Measurements from ENCODE around the gene PRSS23.

The PRSS23 gene

GRCh38 chr11:86848132-86848531, 47.8 kb downstream of the PRSS23 start:
- in situ Hi-C loops (cut with HindIII; ENCODE audit: low pct_ligation_motif_present, low sequenced_read_pairs): no loop called here
- no peak for DNase-seq
- H3K27ac ChIP-seq: no peak overlapping the region
- no peak overlapping the region for H3K4me3 ChIP-seq (ENCODE audit: low read depth, low read length)
- H3K36me3 ChIP-seq (replicated peaks): peaks cover 3% of the 10 kb centered on the region
- H3K27me3 ChIP-seq (replicated peaks): no peaks in the 10 kb centered on the region
- no peak for TF ChIP-seq CTCF (IDR thresholded peaks at IDR 0.05; ENCODE audit: low read depth, low read length, missing control alignments)

GRCh38 chr11:86849679-86850078, 49.3 kb downstream of the PRSS23 start:
- Histone ChIP-seq H3K27me3 (replicated peaks) (no peaks in the 10 kb centered on the region), H3K4me3 (ENCODE audit: low read depth, low read length) (no peak overlapping the region), H3K27ac (no peak overlapping the region), H3K36me3 (replicated peaks) (peaks cover 3% of the 10 kb centered on the region)
- in situ Hi-C loops (cut with HindIII; ENCODE audit: low pct_ligation_motif_present, low sequenced_read_pairs): no loop called here
- DNase-seq: no peak
- TF ChIP-seq CTCF (IDR thresholded peaks at IDR 0.05; ENCODE audit: low read depth, low read length, missing control alignments): no peak

Measured in brain microvascular endothelial cell (primary cell).